Left kidney (tissue), 1 donor: ENCODE measurements around the gene PPP1R14D. TPM values are rescaled to one million over a fixed set of nuclear protein-coding genes. Genes with fewer than 3 reads are reported as not detected.

Source experiments
- polyA plus RNA-seq: library from polyadenylated mRNA; unstranded; fragments of 120-200 nt; gene quantifications from one replicate; pipeline ENCODE4 v1.2.1, GENCODE V29; 2013; ENCODE audit not compliant: insufficient read length

PPP1R14D gene
- polyA plus RNA-seq, 1 donor: 0.62 TPM

Other genes with a start within 250 kb of the PPP1R14D start
- 32.4 TPM for gene KNL1, start 234.5 kb downstream of the PPP1R14D start, polyA plus RNA-seq
- gene RAD51, start 133.5 kb downstream of the PPP1R14D start, polyA plus RNA-seq: 16.9 TPM
- 43.1 TPM for gene RMDN3, start 73.5 kb downstream of the PPP1R14D start, polyA plus RNA-seq
- 33.2 TPM for gene GCHFR, start 64.6 kb downstream of the PPP1R14D start, polyA plus RNA-seq
- gene C15orf62, start 58.7 kb downstream of the PPP1R14D start, polyA plus RNA-seq: 3.3 TPM
- 25.5 TPM for gene ZFYVE19, start 21.6 kb downstream of the PPP1R14D start, polyA plus RNA-seq
- gene DNAJC17, start 21.2 kb downstream of the PPP1R14D start, polyA plus RNA-seq: 41.1 TPM
- gene SPINT1, start 15.3 kb upstream of the PPP1R14D start, polyA plus RNA-seq: 66.7 TPM
- 1.7 TPM for gene RHOV, start 45.5 kb upstream of the PPP1R14D start, polyA plus RNA-seq
- 16.5 TPM for gene VPS18, start 65.7 kb upstream of the PPP1R14D start, polyA plus RNA-seq
- gene DLL4, start 100.6 kb upstream of the PPP1R14D start, polyA plus RNA-seq: 5.1 TPM
- gene CHAC1, start 124.8 kb upstream of the PPP1R14D start, polyA plus RNA-seq: 2.4 TPM